H1 (cell line): Measurements from ENCODE around the gene TMEM79. TPM values are rescaled to one million over a fixed set of nuclear protein-coding genes. Genes with fewer than 3 reads are reported as not detected.

Source experiments
- CTCF ChIA-PET: fragments of 300-600 bp; sonication (Branson Sonifier 250); formaldehyde crosslinking; loops from one replicate; lab custom pipeline; 2021; ENCODE audit not compliant: partially characterized antibody; lab: Charles Lee
- POLR2A ChIA-PET: fragments of 300-600 bp; sonication (Branson Sonifier 250); formaldehyde crosslinking; loops from one replicate; lab custom pipeline; 2021; ENCODE audit warnings: inconsistent platforms; ENCODE audit not compliant: partially characterized antibody; lab: Charles Lee
- DNase-seq, 2 experiments: peaks; one replicate each; pipeline versions ENCODE4 v3.0.0 to v3.0.0-alpha.2; 2010 to 2022; ENCODE audit warnings: low spot score in 2 of 2, low read depth in 1 of 2, mixed read lengths in 1 of 2
- FAIRE-seq: peaks from 2 replicates; lab custom pipeline; 2011; peaks lifted over from hg19 to GRCh38; lab: Jason Lieb, UNC
- H2AFZ ChIP-seq: 2 replicates; pipeline ENCODE4 v1.8.1; 2012; ENCODE audit warnings: low read length, inconsistent platforms
- H2AK5ac ChIP-seq: 2 replicates; pipeline ENCODE4 v1.6.1; 2013; ENCODE audit warnings: low read depth, low read length
- H2BK120ac ChIP-seq: replicated peaks from 2 replicates; pipeline ENCODE3; 2013; ENCODE audit warnings: low read depth, low read length, inconsistent platforms
- H2BK12ac ChIP-seq: 2 replicates; pipeline ENCODE4 v1.6.1; 2013; ENCODE audit warnings: low read depth, low read length
- H2BK15ac ChIP-seq: 2 replicates; pipeline ENCODE4 v1.6.1; 2013; ENCODE audit warnings: low read length
- H2BK20ac ChIP-seq: 2 replicates; pipeline ENCODE4 v1.6.1; 2013; ENCODE audit warnings: low read length
- H2BK5ac ChIP-seq: 2 replicates; pipeline ENCODE4 v1.6.1; 2013; ENCODE audit warnings: low read depth, low read length
- H3K14ac ChIP-seq: 2 replicates; pipeline ENCODE4 v1.6.1; 2013; ENCODE audit warnings: inconsistent platforms; ENCODE audit not compliant: insufficient read length
- H3K18ac ChIP-seq: 2 replicates; pipeline ENCODE4 v1.6.1; 2013; ENCODE audit warnings: low read length; ENCODE audit errors: extremely low read depth
- H3K23ac ChIP-seq: 2 replicates; pipeline ENCODE4 v1.6.1; 2013; ENCODE audit warnings: inconsistent platforms; ENCODE audit not compliant: insufficient read length
- H3K23me2 ChIP-seq: 2 replicates; pipeline ENCODE4 v1.6.1; 2013; ENCODE audit warnings: low read depth, low read length
- H3K27ac ChIP-seq: 2 replicates; pipeline ENCODE4 v1.6.1; 2011; ENCODE audit warnings: low read depth, low read length, inconsistent platforms
- H3K27me3 ChIP-seq, 4 experiments: replicated peaks in 1 of 4; 1 replicate in 1 of 4; 2 replicates in 3 of 4; pipeline versions ENCODE4 v1.6.1 to v1.8.1; 2011 to 2013; ENCODE audit warnings: low read length in 3 of 4, mild to moderate bottlenecking in 3 of 4, inconsistent platforms in 2 of 4, mixed read lengths in 2 of 4, moderate library complexity in 1 of 4; ENCODE audit not compliant: control insufficient read depth in 3 of 4, insufficient read depth in 3 of 4; ENCODE audit errors: extremely low read depth in 1 of 4
- H3K36me3 ChIP-seq, 4 experiments: 2 replicates each; pipeline versions ENCODE4 v1.6.1 to v1.8.1; 2011 to 2013; ENCODE audit warnings: mild to moderate bottlenecking in 4 of 4, low read length in 3 of 4, moderate library complexity in 2 of 4, control low read depth in 1 of 4, inconsistent platforms in 1 of 4; ENCODE audit not compliant: insufficient read depth in 4 of 4, control insufficient read depth in 2 of 4
- H3K4ac ChIP-seq: replicated peaks from 2 replicates; pipeline ENCODE3; 2013; ENCODE audit warnings: low read length, low read depth, mixed read lengths, inconsistent platforms; ENCODE audit not compliant: insufficient read length
- H3K4me1 ChIP-seq, 4 experiments: replicated peaks in 1 of 4; 1 replicate in 1 of 4; 2 replicates in 3 of 4; pipeline versions ENCODE4 v1.6.1 to v1.8.1; 2011 to 2013; ENCODE audit warnings: low read length in 3 of 4, inconsistent platforms in 2 of 4, mixed read lengths in 1 of 4; ENCODE audit not compliant: insufficient read depth in 4 of 4, control insufficient read depth in 3 of 4
- H3K4me2 ChIP-seq, 2 experiments: 2 replicates each; pipeline versions ENCODE4 v1.6.1 to v1.8.1; 2011 to 2013; ENCODE audit warnings: low read depth in 2 of 2, low read length in 2 of 2, control low read depth in 1 of 2, inconsistent platforms in 1 of 2, mild to moderate bottlenecking in 1 of 2; ENCODE audit not compliant: insufficient read depth in 1 of 2
- H3K4me3 ChIP-seq, 4 experiments: fragments of 200-600, 300-600 bp in 1 of 4; sonication (generic), shearing (Covaris generic), sonication (Bioruptor Twin) in 1 of 4; 2 replicates each; pipeline versions ENCODE4 v1.5.1 to v1.8.1; 2011 to 2016; ENCODE audit warnings: low read length in 4 of 4, low read depth in 3 of 4, control low read depth in 2 of 4, inconsistent platforms in 2 of 4, mild to moderate bottlenecking in 2 of 4, mixed read lengths in 1 of 4, moderate library complexity in 1 of 4; ENCODE audit not compliant: insufficient read depth in 2 of 4; ENCODE audit errors: extremely low read depth in 1 of 4
- H3K56ac ChIP-seq: replicated peaks from 2 replicates; pipeline ENCODE3; 2013; ENCODE audit warnings: low read depth, mild to moderate bottlenecking, mixed read lengths, low read length, inconsistent platforms; ENCODE audit not compliant: insufficient read length
- H3K79me1 ChIP-seq: 2 replicates; pipeline ENCODE4 v1.6.1; 2013; ENCODE audit warnings: low read depth, low read length, control low read depth
- H3K79me2 ChIP-seq, 2 experiments: 2 replicates each; pipeline versions ENCODE4 v1.6.1 to v1.8.1; 2012 to 2013; ENCODE audit warnings: low read length in 2 of 2, mild to moderate bottlenecking in 2 of 2, inconsistent platforms in 1 of 2; ENCODE audit not compliant: insufficient read depth in 2 of 2, control insufficient read depth in 1 of 2
- H3K9ac ChIP-seq, 4 experiments: replicated peaks in 1 of 4; 1 replicate in 1 of 4; 2 replicates in 3 of 4; pipeline versions ENCODE4 v1.6.1 to v1.8.1; 2011 to 2013; ENCODE audit warnings: low read depth in 3 of 4, low read length in 3 of 4, control low read depth in 2 of 4, mild to moderate bottlenecking in 2 of 4, moderate library complexity in 2 of 4, inconsistent platforms in 1 of 4; ENCODE audit errors: extremely low read depth in 1 of 4
- H3K9me3 ChIP-seq, 2 experiments: 2 replicates each; pipeline versions ENCODE4 v1.6.1 to v1.8.1; 2012 to 2013; ENCODE audit warnings: mild to moderate bottlenecking in 2 of 2, moderate library complexity in 2 of 2, control low read depth in 1 of 2, inconsistent platforms in 1 of 2, low read depth in 1 of 2, low read length in 1 of 2, mixed read lengths in 1 of 2; ENCODE audit not compliant: insufficient read depth in 2 of 2
- H4K20me1 ChIP-seq, 2 experiments: replicated peaks in 1 of 2; 2 replicates each; pipeline versions ENCODE3 to v1.8.1; 2011 to 2013; ENCODE audit warnings: inconsistent platforms in 2 of 2, low read length in 2 of 2, mild to moderate bottlenecking in 1 of 2; ENCODE audit not compliant: insufficient read depth in 2 of 2, control insufficient read depth in 1 of 2
- H4K5ac ChIP-seq: 2 replicates; pipeline ENCODE4 v1.6.1; 2013; ENCODE audit warnings: low read length, low read depth, mixed read lengths, inconsistent platforms; ENCODE audit not compliant: insufficient read length
- H4K8ac ChIP-seq: 2 replicates; pipeline ENCODE4 v1.8.0; 2013; ENCODE audit warnings: mild to moderate bottlenecking, moderate library complexity, low read length, inconsistent platforms; ENCODE audit not compliant: insufficient read depth; ENCODE audit errors: extremely low read depth
- H4K91ac ChIP-seq: replicated peaks from 2 replicates; pipeline ENCODE3; 2013; ENCODE audit warnings: low read length, mixed read lengths, inconsistent platforms; ENCODE audit not compliant: insufficient read length
- CBX8 ChIP-seq: fragments of 300-800, 300-1000 bp; sonication (generic); IDR thresholded peaks from 2 replicates; pipeline ENCODE4 v1.7.1; 2016; ENCODE audit warnings: low read depth, low read length, borderline replicate concordance
- CHD2 ChIP-seq: IDR thresholded peaks from 2 replicates; pipeline ENCODE4 v1.6.1; 2012; ENCODE audit warnings: low read length, improper control_type of control experiment
- CREB1 ChIP-seq: IDR thresholded peaks from 2 replicates; pipeline ENCODE4 v1.6.1; 2012; ENCODE audit warnings: inconsistent platforms
- EP300 ChIP-seq, 2 experiments: IDR thresholded peaks; 1 replicate in 1 of 2; 2 replicates in 1 of 2; pipeline ENCODE4 v1.6.1; 2011 to 2012; ENCODE audit warnings: low read depth in 2 of 2, low read length in 2 of 2, mild to moderate bottlenecking in 2 of 2, borderline replicate concordance in 1 of 2, inconsistent platforms in 1 of 2, moderate library complexity in 1 of 2
- GTF2F1 ChIP-seq: IDR thresholded peaks from 2 replicates; pipeline ENCODE4 v1.6.1; 2012; ENCODE audit warnings: low read depth, low read length, improper control_type of control experiment, borderline replicate concordance
- HDAC2 ChIP-seq, 2 experiments: fragments of 300-600 bp in 1 of 2; sonication (generic) in 1 of 2; IDR thresholded peaks; 2 replicates each; pipeline ENCODE4 v1.6.1; 2011 to 2012; ENCODE audit warnings: low read depth in 2 of 2, low read length in 2 of 2, mild to moderate bottlenecking in 2 of 2, moderate library complexity in 2 of 2, borderline replicate concordance in 1 of 2, inconsistent platforms in 1 of 2
- JUND ChIP-seq: IDR thresholded peaks from 2 replicates; pipeline ENCODE4 v1.6.1; 2011; ENCODE audit warnings: mild to moderate bottlenecking, improper control_type of control experiment, low read length
- SIN3A ChIP-seq, 2 experiments: IDR thresholded peaks in 1 of 2; conservative IDR thresholded peaks in 1 of 2; 2 replicates each; pipeline ENCODE4 v1.6.1; 2011 to 2012; ENCODE audit warnings: low read length in 2 of 2, improper control_type of control experiment in 1 of 2, low read depth in 1 of 2, mild to moderate bottlenecking in 1 of 2
- WGBS, 2 experiments: shearing (Covaris generic) in 1 of 2; methylation state at CpG; one replicate each; pipeline versions ENCODE4 v1.1.6 to v1.1.7; 2013 to 2015; ENCODE audit warnings: low lambda C conversion rate in 2 of 2, mixed read lengths in 2 of 2, inconsistent platforms in 1 of 2, low coverage in 1 of 2, missing lambda C conversion rate in 1 of 2; ENCODE audit not compliant: insufficient replicate concordance in 2 of 2, insufficient coverage in 1 of 2, insufficient read length in 1 of 2; ENCODE audit errors: extremely low coverage in 1 of 2, missing lambda C conversion rate in 1 of 2; 5-methylcytosine and 5-hydroxymethylcytosine counted together
- polyA plus RNA-seq, 7 experiments: library from polyadenylated mRNA; depleted of rRNA in 3 of 7; stranded (reverse) in 5 of 7; unstranded in 2 of 7; fragments of >200 nt in 5 of 7; fragments of 200-250 nt in 2 of 7; gene quantifications; 1 replicate in 5 of 7; 2 replicates in 1 of 7; 4 replicates in 1 of 7; pipeline versions ENCODE4 v1.2.1 to v1.2.3, GENCODE V29; 2011 to 2013; ENCODE audit warnings: missing spikeins in 2 of 7, mixed read lengths in 2 of 7
- total RNA-seq: library from RNA; stranded (reverse); fragmentation: NEBNext Ultra II Directional; extraction: Animal tissue kit (Norgen Biotek cat#: 25700); gene quantifications from 2 replicates; pipeline ENCODE4 v1.2.1, GENCODE V29; 2021

Gene TMEM79
- total and polyA plus RNA-seq, 2 of the 8 experiments (the other 6 are each of a cell fraction or from before 2014, with no cell fraction given), result 2.1 to 2.3 TPM

DNA sequence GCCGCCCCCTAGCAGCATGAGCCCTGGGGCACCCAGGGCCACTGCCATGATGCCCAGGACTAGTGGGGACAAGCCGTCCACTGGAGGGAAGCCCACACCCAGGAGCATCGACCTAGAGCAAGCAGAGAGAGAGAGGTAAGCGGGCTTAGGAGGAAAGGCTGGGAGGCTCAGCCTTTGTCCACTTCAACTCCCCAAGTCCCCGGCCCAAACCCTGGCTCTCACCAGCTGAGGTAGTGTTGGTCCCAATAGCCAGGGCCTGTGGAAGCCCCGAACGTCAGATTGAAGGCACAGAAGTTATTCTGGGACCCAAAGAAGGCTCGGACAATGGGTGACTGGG, 8.9 kb downstream of the TMEM79 start:
- Histone ChIP-seq H3K27me3 (no peaks in the 10 kb centered on the region), H3K56ac (no peak overlapping the region), H2BK12ac (no peak overlapping the region), H3K4ac (no peak overlapping the region), H4K20me1 (peaks cover 0 to 3% of the 10 kb centered on the region in 2 experiments), H2BK120ac (no peak overlapping the region), H3K23ac (no peak overlapping the region), H2BK15ac (no peak overlapping the region), H3K4me1 (peaks cover 0 to 12% (median 4%) of the 10 kb centered on the region in 4 experiments; a peak in 3 of 7 replicates), H3K36me3 (peaks cover 0 to 7% (median 0%) of the 10 kb centered on the region in 4 experiments; a peak in 2 of 8 replicates), H3K79me2 (no peaks in the 10 kb centered on the region), H3K9ac (no peak overlapping the region), H2AFZ (no peak overlapping the region), H2AK5ac (no peak overlapping the region), H3K14ac (no peak overlapping the region), H2BK5ac (no peak overlapping the region), H3K18ac (no peak overlapping the region), H2BK20ac (no peak overlapping the region), H3K79me1 (0 out of 2 replicates have a peak, but pooled peaks cover 3% of the 10 kb centered on the region), H4K91ac (no peak overlapping the region), H3K9me3 (no peaks in the 10 kb centered on the region), H3K4me2 (no peak overlapping the region), H4K5ac (no peak overlapping the region), H4K8ac (no peak overlapping the region), H3K23me2 (peaks cover 7% of the 10 kb centered on the region; the same call in 1 of the 2 replicates), H3K4me3 (no peak overlapping the region), H3K27ac (no peak overlapping the region)
- CTCF ChIA-PET, result interaction anchor here (0.6 to 1.4 kb wide), 2 partner anchors 25 to 54 kb away, joined by 4 read pairs; no protein-coding TSS in a partner anchor
- WGBS, 2 experiments, result 92% methylated on average over 6 of the region's 8 CpGs; no CpG with 5 or more reads in 1 of the 2 experiments
- no peak for DNase-seq
- FAIRE-seq, result no peak
- POLR2A ChIA-PET, result interaction anchor here (0.9 to 16.5 kb wide), 2 partner anchors 10 to 14 kb away, joined by 4 to 221 read pairs; partner anchors contain the start of genes SMG5 and TMEM79
- TF ChIP-seq HDAC2 (IDR thresholded peaks at IDR 0.05; ENCODE audit: borderline replicate concordance in 1 of 2, low read depth in 2 of 2, low read length in 2 of 2) (no peak), CBX8 (no peak), CREB1 (no peak), JUND (no peak), CHD2 (no peak), SIN3A (conservative IDR thresholded peaks at IDR 0.05 in 1 of 2, IDR thresholded peaks at IDR 0.05 in 1 of 2; ENCODE audit: low read depth in 1 of 2, low read length in 2 of 2) (no peak), EP300 (IDR thresholded peaks at IDR 0.05; ENCODE audit: borderline replicate concordance in 1 of 2, low read depth in 2 of 2, low read length in 2 of 2) (no peak), GTF2F1 (no peak)
